Limb (tissue), 2 donors: ENCODE results near the gene SLC25A22.

Experiments
- DNase-seq, 2 donors: peaks; one replicate each; pipeline ENCODE4 v3.0.0-alpha.2; 2016; ENCODE audit errors: extremely low spot score in 2 of 2

SLC25A22 gene

GRCh38 chr11:804599-804964, 6.5 kb upstream of the SLC25A22 start:
- DNase-seq = no peak

- no peak for DNase-seq
Observed at GRCh38 chr11:803770-804598, 5.9 kb upstream of the SLC25A22 start.

- DNase-seq = no peak
Observed at GRCh38 chr11:803467-803742, 5.3 kb upstream of the SLC25A22 start.

- DNase-seq = no peak
Observed at GRCh38 chr11:802693-803466, 4.8 kb upstream of the SLC25A22 start.

GRCh38 chr11:802018-802617, 4.0 kb upstream of the SLC25A22 start:
- no peak for DNase-seq

- DNase-seq = no peak
Observed at GRCh38 chr11:801097-801780, 3.2 kb upstream of the SLC25A22 start.

GRCh38 chr11:800473-800872, 2.4 kb upstream of the SLC25A22 start:
- DNase-seq = no peak

- DNase-seq = no peak
Observed at GRCh38 chr11:799641-800316, 1.7 kb upstream of the SLC25A22 start.

GRCh38 chr11:797296-798092, 587 bp downstream of the SLC25A22 start:
- DNase-seq = peak; percentile 89

- no peak for DNase-seq
Observed at GRCh38 chr11:796565-797295, 1.4 kb downstream of the SLC25A22 start.

GRCh38 chr11:795634-796564, 2.2 kb downstream of the SLC25A22 start:
- peak; percentile 45 to 81 for DNase-seq

GRCh38 chr11:794766-795633, 3.1 kb downstream of the SLC25A22 start:
- DNase-seq = no peak

GRCh38 chr11:794013-794765, 3.9 kb downstream of the SLC25A22 start:
- DNase-seq = no peak

- DNase-seq = no peak
Observed at GRCh38 chr11:793556-793955, 4.5 kb downstream of the SLC25A22 start.

- no peak for DNase-seq
Observed at GRCh38 chr11:792873-793272, 5.2 kb downstream of the SLC25A22 start.

- no peak for DNase-seq
Observed at GRCh38 chr11:792535-792821, 5.6 kb downstream of the SLC25A22 start.
